Thyroid gland (tissue), 4 donors: ENCODE measurements around the gene PEX10.

Source experiments
- CTCF ChIP-seq, 6 experiments: fragments of 200-600 bp in 3 of 6; fragments of 450-650 bp in 3 of 6; sonication (generic) in 3 of 6; IDR thresholded peaks; one replicate each; pipeline ENCODE4 v1.5.1; 2016 to 2019; ENCODE audit warnings: antibody characterized with exemption in 6 of 6, mild to moderate bottlenecking in 2 of 6, inconsistent platforms in 1 of 6, moderate library complexity in 1 of 6
- POLR2A ChIP-seq, 2 donors: fragments of 450-650 bp; IDR thresholded peaks; one replicate each; pipeline ENCODE4 v1.6.1; 2017; ENCODE audit warnings: antibody characterized with exemption in 2 of 2, mild to moderate bottlenecking in 2 of 2, moderate library complexity in 1 of 2

GRCh38 chr1:2391931-2392509 is 20.3 kb downstream of the PEX10 start:
- TF ChIP-seq CTCF (IDR thresholded peaks at IDR 0.05): no peak
- no peak for TF ChIP-seq POLR2A (IDR thresholded peaks at IDR 0.05)
